ENCODE results near the gene SEPHS2.
"Not testable (repeated sequence)": the region's sequence is repeated elsewhere in the genome, so short reads cannot be mapped to it uniquely, and the experiment has no call there.

SEPHS2 gene

GRCh38 chr16:30406795-30407101 is 38.9 kb downstream of the SEPHS2 start:
- Histone ChIP-seq H3K9ac (ENCODE audit: low read length) (peak overlapping the region; percentile 95), H3K9me3 (ENCODE audit: control insufficient read depth, low read length) (no peaks in the 10 kb centered on the region), H3K4me1 (ENCODE audit: control insufficient read depth, insufficient read depth, low read length) (peaks cover 23% of the 10 kb centered on the region), H3K4me3 (ENCODE audit: low read length) (peak overlapping the region; percentile 88), H3K27me3 (replicated peaks; ENCODE audit: control insufficient read depth, insufficient read depth, low read length) (no peaks in the 10 kb centered on the region), H3K36me3 (ENCODE audit: control insufficient read depth, insufficient read depth, low read length, severe bottlenecking) (peaks cover 6% of the 10 kb centered on the region)
- no peak for DNase-seq (ENCODE audit: low read depth)

- Histone ChIP-seq H3K9me3 (ENCODE audit: control insufficient read depth, low read length) (no peaks in the 10 kb centered on the region), H3K27me3 (replicated peaks; ENCODE audit: control insufficient read depth, insufficient read depth, low read length) (no peaks in the 10 kb centered on the region), H3K36me3 (ENCODE audit: control insufficient read depth, insufficient read depth, low read length, severe bottlenecking) (peaks cover 8% of the 10 kb centered on the region), H3K4me1 (ENCODE audit: control insufficient read depth, insufficient read depth, low read length) (peaks cover 3% of the 10 kb centered on the region), H3K4me3 (ENCODE audit: low read length) (no peak overlapping the region), H3K9ac (ENCODE audit: low read length) (no peak overlapping the region)
- no peak for DNase-seq (ENCODE audit: low read depth)
Observed at GRCh38 chr16:30401768-30402425, 43.8 kb downstream of the SEPHS2 start.

GRCh38 chr16:30399435-30400186 is 46.1 kb downstream of the SEPHS2 start:
- no peaks in the 10 kb centered on the region for H3K9me3 ChIP-seq (ENCODE audit: control insufficient read depth, low read length)
- no peaks in the 10 kb centered on the region for H3K27me3 ChIP-seq (replicated peaks; ENCODE audit: control insufficient read depth, insufficient read depth, low read length)
- no peak for DNase-seq (ENCODE audit: low read depth)
- peak overlapping the region; percentile 94 for H3K9ac ChIP-seq (ENCODE audit: low read length)
- peak overlapping the region; percentile 90 for H3K4me3 ChIP-seq (ENCODE audit: low read length)
- peaks cover 6% of the 10 kb centered on the region for H3K4me1 ChIP-seq (ENCODE audit: control insufficient read depth, insufficient read depth, low read length)
- H3K36me3 ChIP-seq (ENCODE audit: control insufficient read depth, insufficient read depth, low read length, severe bottlenecking), result peaks cover 8% of the 10 kb centered on the region

- H3K9me3 ChIP-seq (ENCODE audit: control insufficient read depth, low read length), result no peaks in the 10 kb centered on the region
- H3K27me3 ChIP-seq (replicated peaks; ENCODE audit: control insufficient read depth, insufficient read depth, low read length), result no peaks in the 10 kb centered on the region
- peaks cover 8% of the 10 kb centered on the region for H3K36me3 ChIP-seq (ENCODE audit: control insufficient read depth, insufficient read depth, low read length, severe bottlenecking)
- DNase-seq (ENCODE audit: low read depth), result no peak
- no peak overlapping the region for H3K9ac ChIP-seq (ENCODE audit: low read length)
- H3K4me3 ChIP-seq (ENCODE audit: low read length), result no peak overlapping the region
- H3K4me1 ChIP-seq (ENCODE audit: control insufficient read depth, insufficient read depth, low read length), result peaks cover 14% of the 10 kb centered on the region
Observed at GRCh38 chr16:30398661-30399434, 46.8 kb downstream of the SEPHS2 start.

GRCh38 chr16:30397776-30398660 is 47.7 kb downstream of the SEPHS2 start:
- Histone ChIP-seq H3K4me3 (ENCODE audit: low read length) (no peak overlapping the region), H3K36me3 (ENCODE audit: control insufficient read depth, insufficient read depth, low read length, severe bottlenecking) (peaks cover 8% of the 10 kb centered on the region), H3K9me3 (ENCODE audit: control insufficient read depth, low read length) (no peaks in the 10 kb centered on the region), H3K4me1 (ENCODE audit: control insufficient read depth, insufficient read depth, low read length) (peaks cover 14% of the 10 kb centered on the region), H3K9ac (ENCODE audit: low read length) (no peak overlapping the region), H3K27me3 (replicated peaks; ENCODE audit: control insufficient read depth, insufficient read depth, low read length) (no peaks in the 10 kb centered on the region)
- DNase-seq (ENCODE audit: low read depth), result no peak

GRCh38 chr16:30397056-30397455 is 48.6 kb downstream of the SEPHS2 start:
- no peaks in the 10 kb centered on the region for H3K9me3 ChIP-seq (ENCODE audit: control insufficient read depth, low read length)
- H3K36me3 ChIP-seq (ENCODE audit: control insufficient read depth, insufficient read depth, low read length, severe bottlenecking), result peaks cover 8% of the 10 kb centered on the region
- H3K4me3 ChIP-seq (ENCODE audit: low read length), result no peak overlapping the region
- no peaks in the 10 kb centered on the region for H3K27me3 ChIP-seq (replicated peaks; ENCODE audit: control insufficient read depth, insufficient read depth, low read length)
- peaks cover 14% of the 10 kb centered on the region for H3K4me1 ChIP-seq (ENCODE audit: control insufficient read depth, insufficient read depth, low read length)
- no peak overlapping the region for H3K9ac ChIP-seq (ENCODE audit: low read length)
- DNase-seq (ENCODE audit: low read depth), result no peak

- DNase-seq (ENCODE audit: low read depth), result not testable (repeated sequence)
Observed at GRCh38 chr16:30396627-30397026, 49.0 kb downstream of the SEPHS2 start.

GRCh38 chr16:30395992-30396585 is 49.6 kb downstream of the SEPHS2 start:
- H3K4me3 ChIP-seq (ENCODE audit: low read length), result peak overlapping the region; percentile 93
- no peaks in the 10 kb centered on the region for H3K9me3 ChIP-seq (ENCODE audit: control insufficient read depth, low read length)
- no peaks in the 10 kb centered on the region for H3K27me3 ChIP-seq (replicated peaks; ENCODE audit: control insufficient read depth, insufficient read depth, low read length)
- peaks cover 14% of the 10 kb centered on the region for H3K4me1 ChIP-seq (ENCODE audit: control insufficient read depth, insufficient read depth, low read length)
- no peak for DNase-seq (ENCODE audit: low read depth)
- H3K36me3 ChIP-seq (ENCODE audit: control insufficient read depth, insufficient read depth, low read length, severe bottlenecking), result peaks cover 8% of the 10 kb centered on the region
- H3K9ac ChIP-seq (ENCODE audit: low read length), result peak overlapping the region; percentile 84

More at GRCh38 chr16:30396627-30397026, 49.0 kb downstream of the SEPHS2 start:
- not testable (repeated sequence) for H3K4me3 ChIP-seq (ENCODE audit: low read length); H3K9me3 ChIP-seq (ENCODE audit: control insufficient read depth, low read length); H3K36me3 ChIP-seq (ENCODE audit: control insufficient read depth, insufficient read depth, low read length, severe bottlenecking); H3K27me3 ChIP-seq (replicated peaks; ENCODE audit: control insufficient read depth, insufficient read depth, low read length)
- H3K4me1 ChIP-seq (ENCODE audit: control insufficient read depth, insufficient read depth, low read length), result peaks cover 14% of the 10 kb centered on the region
- peak overlapping the region; percentile 84 for H3K9ac ChIP-seq (ENCODE audit: low read length)

- Histone ChIP-seq H3K9ac (ENCODE audit: low read length) (peak within 1 kb of the TSS; percentile 84), H3K4me3 (ENCODE audit: low read length) (peak within 1 kb of the TSS; percentile 93), H3K27me3 (replicated peaks; ENCODE audit: control insufficient read depth, insufficient read depth, low read length) (no peaks in the 10 kb centered on the region), H3K4me1 (ENCODE audit: control insufficient read depth, insufficient read depth, low read length) (peaks cover 14% of the 10 kb centered on the region), H3K9me3 (ENCODE audit: control insufficient read depth, low read length) (no peaks in the 10 kb centered on the region), H3K36me3 (ENCODE audit: control insufficient read depth, insufficient read depth, low read length, severe bottlenecking) (peaks cover 8% of the 10 kb centered on the region)
- peak; percentile 94 for DNase-seq (ENCODE audit: low read depth)
Observed at GRCh38 chr16:30395155-30395991, 50.3 kb downstream of the SEPHS2 start, which contains the start of gene ZNF48. Gene ZNF48, plus strand, starts transcription at chr16:30395420. Its CDS starts 375 bp downstream, at chr16:30395795.
